Amniotic stem cell (primary cell): ENCODE measurements around the gene SFT2D3.

Experiments used
- DNase-seq: peaks from one replicate; lab custom pipeline; 2025; lab: John Stamatoyannopoulos, UW

The SFT2D3 gene

DNA sequence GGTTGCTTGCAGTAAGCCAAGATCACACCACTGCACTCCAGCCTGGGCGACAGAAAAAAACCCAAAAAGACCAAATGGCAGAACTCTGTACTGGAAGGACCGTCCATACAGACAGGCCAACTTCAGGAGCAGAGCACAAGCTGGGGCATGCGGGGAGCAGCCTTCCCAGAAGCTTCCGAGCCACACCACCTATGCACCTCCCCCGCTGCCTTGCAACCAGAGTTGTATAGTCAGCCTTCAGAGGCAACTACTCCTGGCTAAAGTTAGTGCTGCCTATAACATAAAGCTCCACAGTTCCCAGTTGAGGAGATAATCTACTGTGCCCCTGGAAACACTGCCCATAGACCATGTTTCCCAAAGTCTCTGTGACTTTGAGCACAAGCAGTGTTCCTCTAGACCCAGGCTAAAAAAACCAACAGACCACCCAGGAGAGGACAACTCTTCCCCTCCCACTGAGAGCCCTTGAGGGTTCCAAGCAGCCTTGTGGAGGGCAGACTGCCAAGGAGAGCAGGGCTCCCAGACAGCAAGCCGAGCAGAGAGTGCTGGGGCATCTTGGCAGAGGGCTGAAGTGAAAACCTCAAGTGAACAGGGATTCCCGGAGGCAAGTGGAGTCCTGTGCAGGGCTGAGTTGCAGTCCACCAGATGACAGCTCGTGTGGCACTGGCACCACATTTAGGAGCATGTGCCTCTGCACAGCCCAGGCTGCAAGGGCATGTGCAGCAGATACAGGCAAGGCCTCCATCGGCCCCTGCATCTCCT, 6.8 kb downstream of the SFT2D3 start:
- no peak for DNase-seq

DNA sequence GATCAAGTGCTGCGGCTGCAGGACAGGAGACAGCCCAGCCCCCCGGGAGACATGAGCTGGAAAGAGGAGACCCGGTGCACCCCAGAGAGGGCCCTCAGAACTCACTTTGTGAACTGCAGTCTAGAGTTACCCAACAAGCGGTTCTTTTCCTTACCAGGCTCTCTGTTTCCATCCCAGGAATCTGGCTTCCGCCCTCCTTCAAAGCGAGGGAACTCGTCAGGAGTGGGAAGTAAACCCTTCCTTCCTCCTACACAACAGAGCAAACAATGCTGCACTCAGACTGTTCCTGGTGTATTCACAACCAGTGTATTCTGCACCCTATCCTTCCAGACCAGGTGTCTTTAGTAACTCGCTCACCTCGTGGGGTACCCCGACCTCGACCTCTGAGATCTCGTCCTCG, 8.0 kb downstream of the SFT2D3 start:
- no peak for DNase-seq

DNA sequence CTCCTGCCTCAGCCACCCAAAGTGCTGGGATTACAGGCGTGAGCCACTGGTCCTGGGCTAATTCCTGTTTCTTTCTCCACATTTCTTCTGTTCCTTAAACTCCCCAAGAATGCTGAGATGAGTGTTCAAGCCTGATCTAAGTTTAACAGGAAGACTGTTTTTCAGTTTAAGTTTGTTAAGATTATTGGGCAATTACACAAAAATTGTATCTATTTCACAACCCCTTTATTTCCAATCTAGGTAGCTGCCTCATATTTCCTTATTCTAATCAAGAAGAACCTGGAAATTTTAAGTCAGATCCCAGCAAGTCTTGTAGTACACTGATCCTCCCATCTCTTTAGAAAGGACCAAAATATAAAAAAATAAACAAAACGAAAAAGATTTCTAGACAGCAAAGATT, 11.7 kb downstream of the SFT2D3 start:
- no peak for DNase-seq

DNA sequence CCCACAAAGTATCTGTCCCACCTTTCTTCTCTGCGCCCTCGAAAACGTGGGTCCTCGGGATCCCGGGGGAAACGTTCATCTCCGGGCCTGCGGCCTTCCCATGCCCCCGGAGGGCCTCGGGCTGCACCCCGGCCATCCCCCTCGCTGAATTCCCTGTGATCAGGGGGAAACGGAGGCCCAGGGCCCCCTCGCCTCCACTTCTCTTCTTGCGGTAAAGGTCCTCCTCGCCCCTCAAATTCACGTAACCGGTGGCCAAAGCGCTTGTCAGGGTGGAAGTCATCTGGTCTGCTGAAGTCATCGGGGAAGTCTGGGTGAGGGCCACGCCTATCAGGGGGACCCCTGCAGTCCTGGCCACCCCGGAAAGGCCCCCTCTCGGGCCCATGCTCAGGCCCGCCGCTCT, 12.3 kb downstream of the SFT2D3 start:
- no peak for DNase-seq

DNA sequence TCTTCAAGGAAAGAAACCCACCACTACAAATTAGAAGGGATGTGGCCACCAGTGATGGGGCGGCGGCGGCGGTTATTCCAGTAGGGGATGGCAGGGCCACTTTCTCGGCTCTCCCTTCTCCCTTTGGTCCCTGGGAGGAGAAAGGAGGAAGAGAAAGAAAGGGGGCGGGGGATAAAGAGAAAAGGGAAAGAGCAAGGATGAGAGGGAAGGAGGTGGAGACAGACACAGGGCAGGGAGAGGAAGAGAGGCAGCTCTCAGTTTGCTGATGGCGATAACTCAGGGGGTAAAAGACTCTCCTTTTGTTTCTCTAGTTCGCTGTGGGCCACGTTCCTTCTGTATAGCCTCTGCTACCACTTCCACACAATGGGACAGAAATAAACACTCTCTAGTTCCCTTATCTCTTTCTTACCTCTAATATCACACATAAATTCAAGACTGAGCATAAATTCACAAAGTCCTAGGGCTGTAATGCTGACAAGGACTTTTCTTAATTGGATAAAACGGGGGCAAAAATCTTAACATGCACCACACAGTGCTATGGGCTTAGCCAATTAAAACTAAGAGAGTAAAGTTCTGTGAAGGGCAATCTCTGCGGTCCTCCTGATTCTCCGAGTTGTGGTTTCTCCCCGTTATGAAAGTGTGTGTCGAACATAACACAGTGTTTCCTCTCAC, 14.6 kb downstream of the SFT2D3 start:
- DNase-seq = no peak

DNA sequence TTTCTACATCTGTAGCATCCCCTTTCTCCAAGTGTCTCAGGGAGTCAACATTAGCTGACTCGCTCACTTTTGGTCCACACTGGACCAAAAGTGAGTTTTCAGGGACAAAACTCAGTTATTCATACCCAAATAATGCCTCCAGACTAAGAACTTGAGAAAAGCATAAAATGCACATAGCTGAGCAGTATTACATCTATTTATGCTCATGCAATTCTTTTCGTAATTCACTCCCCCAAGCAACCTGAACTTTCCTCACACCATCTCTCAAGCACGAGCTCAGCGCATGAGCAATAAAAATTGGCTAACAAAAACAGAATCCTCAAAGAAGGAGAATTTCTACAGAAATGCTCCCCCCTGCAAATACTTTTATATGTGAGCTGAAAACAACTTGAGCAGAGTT, 17.0 kb downstream of the SFT2D3 start:
- DNase-seq = no peak

DNA sequence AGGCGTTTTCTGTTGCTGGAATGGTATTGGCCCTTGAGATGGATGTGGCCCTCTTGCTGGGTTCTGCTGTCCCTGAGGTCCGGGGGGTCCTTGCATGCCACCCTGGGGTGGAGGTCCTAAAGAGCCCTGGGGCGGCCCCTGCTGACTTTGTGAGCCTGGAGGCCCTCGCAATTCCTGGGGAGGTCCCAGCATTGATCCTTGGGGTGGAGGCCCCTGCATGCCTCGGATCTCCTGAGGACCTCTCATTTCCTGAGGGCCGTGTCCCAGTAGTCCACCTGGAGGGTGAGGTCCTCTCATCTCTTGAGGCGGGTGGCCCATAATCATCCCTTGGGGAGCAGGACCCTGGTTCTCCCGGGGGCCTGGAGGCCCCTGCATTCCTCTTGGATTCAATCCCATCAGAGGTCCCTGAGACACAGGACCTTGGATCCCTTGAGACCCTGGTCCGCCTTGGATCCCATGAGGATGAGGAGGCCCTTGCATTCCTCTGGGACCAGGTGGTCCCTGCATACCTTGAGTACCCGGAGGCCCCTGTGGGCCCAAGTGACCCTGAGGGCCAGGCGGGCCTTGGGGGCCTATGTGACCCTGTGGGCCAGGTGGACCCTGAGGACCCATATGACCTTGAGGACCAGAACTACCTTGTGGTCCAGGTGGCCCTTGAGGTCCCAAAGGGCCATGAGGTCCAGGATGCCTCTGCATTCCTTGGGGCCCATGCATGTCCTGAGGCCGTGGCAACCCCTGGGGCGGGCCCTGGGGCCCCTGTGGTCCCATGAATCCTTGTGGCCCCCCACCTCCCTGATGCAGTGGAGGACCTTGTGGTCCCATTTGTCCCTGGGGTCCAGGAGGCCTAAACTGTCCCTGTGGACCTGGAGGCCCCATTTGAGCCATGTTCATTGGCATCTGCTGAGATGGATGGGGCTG, 18.3 kb downstream of the SFT2D3 start:
- no peak for DNase-seq

DNA sequence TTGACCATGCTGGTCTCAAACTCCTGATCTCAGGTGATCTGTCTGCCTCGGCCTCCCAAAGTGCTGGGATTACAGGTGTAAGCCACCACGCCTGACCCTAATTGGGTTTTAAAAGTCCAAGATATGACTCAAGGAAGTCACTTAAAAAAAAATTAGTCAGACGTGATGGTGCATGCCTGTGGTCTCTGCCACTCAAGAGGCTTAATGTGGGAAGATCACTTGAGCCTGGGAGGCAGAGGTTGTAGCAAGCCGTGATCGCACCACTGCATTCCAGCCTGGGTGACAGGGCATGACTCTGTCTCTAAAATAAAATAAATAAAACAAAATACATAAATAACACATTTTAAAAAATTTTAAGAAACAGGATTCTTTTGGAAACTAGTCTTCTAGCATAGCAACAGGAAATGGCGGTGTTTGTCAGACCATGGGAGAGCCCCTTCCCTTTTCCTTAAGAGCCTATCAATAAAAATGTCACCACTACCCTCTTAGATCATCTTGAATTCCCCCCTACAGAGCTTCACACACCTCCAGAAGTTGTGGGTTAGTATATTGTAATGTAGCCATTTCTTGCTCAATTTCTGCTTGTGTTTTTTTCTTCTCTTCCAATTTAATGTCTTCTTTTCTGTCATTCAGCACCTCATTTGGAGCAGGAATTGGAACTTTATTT, 20.1 kb downstream of the SFT2D3 start:
- DNase-seq = no peak

DNA sequence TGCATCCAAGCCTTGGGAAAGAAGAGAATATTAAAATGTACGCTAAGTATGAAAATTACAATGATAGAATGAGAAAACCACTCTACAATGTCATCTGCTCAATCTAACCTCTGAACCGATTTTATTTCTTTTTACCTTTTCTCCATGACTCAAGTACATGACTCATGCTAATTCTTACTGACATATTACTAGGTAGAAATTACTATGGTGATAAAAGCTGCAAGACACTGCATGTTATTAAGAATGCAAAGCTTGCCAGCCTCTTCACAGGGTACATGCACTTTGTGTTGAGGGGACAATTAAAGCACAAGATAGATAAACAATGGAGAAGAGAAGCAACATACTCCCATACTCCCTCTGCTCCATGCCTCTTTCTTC, 20.7 kb downstream of the SFT2D3 start:
- no peak for DNase-seq

DNA sequence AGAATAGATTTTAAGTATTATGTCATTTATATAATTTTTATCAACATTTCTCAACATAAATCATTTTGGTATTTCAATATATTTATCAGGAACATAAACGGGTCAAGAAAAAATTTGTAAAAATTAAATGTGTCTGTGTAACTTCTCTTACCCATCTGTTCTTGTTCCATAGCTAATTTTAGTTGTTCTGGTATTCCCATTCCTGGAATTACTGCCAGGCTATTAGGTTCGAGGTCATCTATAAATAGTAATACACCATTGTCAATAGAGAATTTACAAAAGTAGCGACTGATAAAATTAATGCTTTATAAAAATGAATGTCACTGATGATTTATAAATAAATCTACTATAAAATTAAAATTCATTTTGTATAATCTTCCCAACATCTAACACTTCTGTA, 21.5 kb downstream of the SFT2D3 start:
- DNase-seq = no peak

DNA sequence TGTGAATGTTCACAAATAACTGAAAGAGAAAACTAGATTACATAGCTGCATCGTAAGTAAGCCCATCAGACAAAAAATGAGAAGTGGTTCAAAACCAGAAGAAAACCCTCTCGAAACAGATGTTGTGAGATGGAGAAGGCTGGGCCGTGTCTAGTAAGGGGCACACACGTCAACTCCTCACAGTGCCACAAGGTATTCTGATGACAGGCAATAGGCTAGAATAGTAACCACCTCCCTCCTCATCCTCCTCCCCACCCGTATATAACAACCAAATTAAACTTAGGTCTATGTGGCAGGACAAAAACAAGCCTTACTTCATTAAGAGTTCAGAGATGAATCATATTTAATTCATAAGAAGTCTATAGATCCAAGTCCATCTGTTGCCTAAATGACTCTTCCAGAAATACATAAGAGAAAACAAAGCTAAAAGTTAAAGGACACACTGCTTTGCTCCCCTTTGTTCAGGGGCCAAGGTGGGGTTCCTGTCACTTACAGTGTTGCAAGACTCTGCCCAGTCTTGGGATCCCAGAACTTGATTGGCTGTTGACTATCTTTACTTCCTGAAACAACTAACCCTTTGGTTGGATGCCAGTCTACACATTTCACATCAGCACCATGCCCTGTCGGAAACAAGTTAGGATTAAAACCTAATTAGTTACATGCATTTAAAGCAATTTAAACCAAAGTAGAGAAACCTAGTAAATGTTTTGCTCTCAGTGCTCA, 25.0 kb downstream of the SFT2D3 start:
- DNase-seq = no peak

DNA sequence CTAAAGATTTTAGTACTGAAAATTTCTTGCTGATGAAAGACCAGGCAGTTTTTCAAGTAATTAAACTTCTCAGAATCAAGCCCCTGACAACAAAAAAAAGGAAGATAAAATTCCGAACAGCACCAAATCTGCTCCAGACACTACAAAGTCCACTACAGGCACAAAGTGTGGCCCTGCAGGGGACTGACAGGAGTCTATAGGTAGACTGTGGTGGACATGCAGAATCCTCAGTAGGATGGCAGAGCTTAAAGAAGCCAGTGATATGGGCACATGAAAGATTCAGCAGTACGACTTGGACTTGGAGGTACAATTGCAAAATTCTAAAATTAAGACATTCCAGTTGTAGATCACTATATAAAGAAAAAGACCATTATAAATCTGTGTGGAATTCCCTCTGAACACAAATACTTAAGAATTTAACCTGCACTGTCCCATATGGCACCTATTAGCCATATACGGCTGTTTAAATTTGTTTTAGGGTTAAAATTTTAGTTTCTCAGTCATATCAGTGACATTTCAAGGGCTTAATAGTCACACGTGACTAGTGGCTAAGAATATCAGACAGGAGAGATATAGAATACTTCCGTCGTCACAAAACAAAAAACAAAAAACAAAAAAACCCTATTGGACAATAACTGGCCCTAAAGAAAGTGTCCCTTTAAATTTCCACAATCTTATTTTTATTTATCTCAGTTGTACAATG, 32.0 kb downstream of the SFT2D3 start:
- no peak for DNase-seq

DNA sequence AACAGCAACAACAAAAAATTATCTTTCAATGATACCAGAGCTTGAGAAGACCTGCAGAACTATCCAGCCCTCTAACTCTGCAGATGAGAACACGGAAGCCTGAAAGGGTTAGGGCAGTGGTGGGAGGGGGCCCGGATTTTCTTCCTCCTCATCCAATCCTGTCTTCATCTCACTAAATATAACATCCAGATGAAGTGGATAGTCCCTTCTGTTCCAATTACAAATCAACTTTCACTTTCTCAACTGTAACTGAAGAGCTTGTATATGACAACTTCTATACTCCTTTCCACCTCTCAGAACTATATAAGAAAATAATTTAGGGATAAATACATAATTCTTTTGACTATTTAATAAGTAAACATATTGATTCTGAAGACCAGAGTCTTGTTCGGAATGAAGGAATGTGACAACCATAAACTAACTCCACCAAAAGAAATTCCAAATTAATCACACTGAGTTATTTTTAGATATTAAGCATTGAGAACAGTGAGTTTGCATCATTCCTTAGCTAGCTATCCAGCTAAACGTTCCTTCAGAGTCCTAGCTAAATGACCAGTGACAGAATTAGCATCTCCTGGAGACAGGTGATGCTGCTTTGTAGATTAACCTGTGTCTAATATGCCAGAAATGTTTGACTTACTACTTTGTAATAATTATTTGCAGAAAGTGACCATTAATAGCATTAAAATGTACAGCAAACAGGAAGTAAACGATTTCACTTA, 32.7 kb downstream of the SFT2D3 start:
- DNase-seq = no peak

DNA sequence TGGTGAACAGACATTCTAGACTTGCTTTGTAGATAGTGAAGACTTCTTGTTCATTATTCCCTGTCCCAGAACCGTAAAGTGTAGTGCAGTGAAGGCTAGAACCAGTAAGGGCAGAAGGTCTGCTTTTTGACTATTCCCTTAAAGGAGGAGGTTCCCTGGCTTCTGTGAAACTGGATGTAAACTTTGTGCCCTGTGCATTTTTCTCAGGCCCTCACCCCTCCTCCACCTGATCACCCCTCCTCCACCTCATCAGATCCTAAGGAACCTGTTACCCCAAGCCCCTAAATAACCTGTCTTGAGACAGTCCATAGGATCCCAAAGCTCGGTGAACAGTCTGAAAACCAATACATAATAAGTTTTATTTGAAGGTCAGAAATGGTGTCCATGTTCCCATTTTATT, 33.7 kb downstream of the SFT2D3 start:
- DNase-seq = no peak

DNA sequence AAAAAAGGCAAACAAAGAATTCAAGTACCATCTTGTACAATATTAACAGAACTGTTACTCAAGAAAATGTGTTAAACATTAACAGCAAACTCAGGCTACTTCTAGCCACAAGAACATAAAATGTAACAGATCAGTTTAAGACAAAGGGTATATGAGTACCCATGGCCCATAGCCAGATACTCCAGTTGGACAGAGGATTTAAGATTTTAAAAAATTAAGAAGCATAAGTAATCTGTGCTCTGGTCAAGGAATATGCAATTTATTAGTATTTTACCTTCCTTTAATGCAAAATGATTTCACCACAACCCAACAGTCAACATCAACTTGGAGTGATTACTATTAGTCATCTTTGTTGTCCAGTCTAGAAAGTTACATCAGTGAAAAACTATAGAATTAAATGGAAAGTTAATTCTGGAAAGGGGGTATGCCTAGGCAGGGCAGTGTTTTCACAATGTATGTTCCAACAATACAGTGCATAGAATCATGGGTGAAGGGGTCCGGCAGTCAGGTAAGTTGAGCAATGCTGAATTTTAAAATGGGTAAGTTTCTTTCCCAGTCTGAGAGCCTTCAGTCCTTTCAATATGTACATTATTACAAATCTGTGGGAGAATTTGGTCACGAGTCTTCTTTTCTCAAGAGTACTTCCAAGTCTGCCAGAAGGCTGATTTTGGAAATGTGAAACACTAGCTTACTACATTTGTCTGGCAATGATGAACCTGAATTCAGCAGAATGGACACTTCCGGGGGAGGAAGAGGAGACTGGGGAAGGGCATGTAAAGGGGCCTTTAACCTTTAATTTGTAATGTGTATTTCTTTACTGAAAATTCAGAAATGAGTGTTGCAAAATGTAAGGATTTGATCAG, 34.5 kb downstream of the SFT2D3 start:
- no peak for DNase-seq

DNA sequence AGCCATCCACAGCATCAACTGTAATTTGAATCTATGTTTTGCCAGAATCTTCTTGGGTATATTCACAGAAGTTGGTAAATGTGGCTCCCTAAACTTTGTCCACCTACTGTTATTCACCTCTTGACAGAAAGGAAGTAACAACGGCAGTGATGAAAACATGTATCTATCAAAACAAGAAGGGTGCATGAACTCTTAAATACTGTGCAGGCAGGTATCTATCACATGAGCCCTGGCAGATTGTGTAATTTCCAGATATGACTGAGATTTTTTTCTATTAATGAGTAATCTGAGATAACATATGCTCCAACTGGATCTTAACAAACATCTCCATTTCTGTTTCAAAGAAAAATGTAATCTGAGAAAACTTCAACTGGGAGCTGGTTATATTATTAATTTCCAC, 36.6 kb downstream of the SFT2D3 start:
- no peak for DNase-seq

DNA sequence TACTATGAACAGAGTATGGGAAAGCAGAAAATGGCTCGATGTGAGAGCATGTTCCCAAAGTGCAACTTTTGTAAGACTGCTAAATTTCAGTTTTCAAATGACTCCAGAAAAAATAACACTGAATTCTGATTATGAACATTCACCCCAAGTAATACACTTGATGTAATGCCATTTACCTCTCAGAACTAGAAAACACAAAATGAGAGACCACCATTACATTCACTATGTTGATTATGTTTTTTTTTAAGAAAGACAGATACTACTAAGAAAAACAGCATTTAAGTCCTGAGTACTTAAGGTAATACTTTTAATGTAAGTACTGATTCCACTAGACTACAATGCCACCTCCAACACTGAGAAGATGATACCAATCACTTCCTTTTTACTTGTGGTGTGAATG, 38.5 kb downstream of the SFT2D3 start:
- no peak for DNase-seq

DNA sequence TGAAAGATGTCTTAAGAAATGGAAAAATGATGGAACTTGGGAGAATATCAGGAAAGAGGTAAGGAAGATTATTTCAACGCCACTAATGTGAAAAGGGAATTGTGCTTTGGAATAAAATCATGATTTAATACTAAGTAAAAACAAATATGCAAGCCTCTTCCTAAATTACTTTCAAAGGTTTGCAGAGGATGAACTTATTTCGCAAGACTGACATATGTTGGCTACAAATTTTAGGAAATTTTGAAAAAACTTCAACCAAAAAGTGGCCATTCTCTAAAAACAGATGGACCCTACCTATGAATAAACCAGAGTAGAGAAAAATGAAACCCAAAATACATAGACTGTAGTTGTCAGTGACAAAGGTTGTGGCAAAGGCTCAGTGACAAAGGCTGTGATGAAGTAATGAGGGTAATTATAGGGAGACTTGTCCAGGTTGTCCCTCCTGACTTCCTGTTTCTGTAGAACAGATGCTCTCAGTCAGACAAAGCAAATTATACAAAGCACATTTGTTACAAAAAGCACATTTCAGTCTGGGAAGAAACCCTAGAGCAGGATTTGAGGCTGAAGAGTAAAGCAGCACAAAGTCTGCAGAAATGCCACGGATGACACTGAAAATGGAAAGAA, 39.5 kb downstream of the SFT2D3 start:
- DNase-seq = no peak

DNA sequence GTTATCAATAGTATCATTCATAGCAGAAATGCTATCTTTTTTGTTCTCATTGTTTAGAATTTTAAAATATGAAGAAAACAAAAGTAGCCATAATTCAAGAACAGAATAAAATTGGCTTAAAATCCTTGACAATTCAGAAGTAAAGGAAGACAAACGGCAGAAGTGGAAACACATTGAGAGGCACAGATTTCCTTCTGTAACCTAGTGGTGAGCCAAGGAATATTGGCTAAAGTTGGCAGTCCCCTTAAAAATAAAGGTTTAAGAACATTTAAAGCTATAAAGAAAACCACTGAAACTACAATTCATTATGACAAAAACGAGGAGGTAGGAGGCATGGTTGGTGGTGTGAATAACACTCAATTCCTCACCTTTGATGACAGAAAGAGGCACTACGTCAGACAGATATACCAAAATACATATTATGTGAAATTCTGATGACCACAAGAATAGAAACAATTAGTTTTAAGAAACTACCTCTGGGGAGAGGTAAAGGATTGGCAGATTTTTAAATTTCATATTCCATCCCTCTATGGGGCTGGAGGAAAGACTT, 42.3 kb downstream of the SFT2D3 start:
- DNase-seq = no peak
